ENCODE results near the gene HDAC4. TPM values are rescaled to one million over a fixed set of nuclear protein-coding genes. Genes with fewer than 3 reads are reported as not detected.

The HDAC4 gene
- total RNA-seq, 4 donors from 2014 or later, result 21.6 to 72.7 (median 35.2) TPM

DNA sequence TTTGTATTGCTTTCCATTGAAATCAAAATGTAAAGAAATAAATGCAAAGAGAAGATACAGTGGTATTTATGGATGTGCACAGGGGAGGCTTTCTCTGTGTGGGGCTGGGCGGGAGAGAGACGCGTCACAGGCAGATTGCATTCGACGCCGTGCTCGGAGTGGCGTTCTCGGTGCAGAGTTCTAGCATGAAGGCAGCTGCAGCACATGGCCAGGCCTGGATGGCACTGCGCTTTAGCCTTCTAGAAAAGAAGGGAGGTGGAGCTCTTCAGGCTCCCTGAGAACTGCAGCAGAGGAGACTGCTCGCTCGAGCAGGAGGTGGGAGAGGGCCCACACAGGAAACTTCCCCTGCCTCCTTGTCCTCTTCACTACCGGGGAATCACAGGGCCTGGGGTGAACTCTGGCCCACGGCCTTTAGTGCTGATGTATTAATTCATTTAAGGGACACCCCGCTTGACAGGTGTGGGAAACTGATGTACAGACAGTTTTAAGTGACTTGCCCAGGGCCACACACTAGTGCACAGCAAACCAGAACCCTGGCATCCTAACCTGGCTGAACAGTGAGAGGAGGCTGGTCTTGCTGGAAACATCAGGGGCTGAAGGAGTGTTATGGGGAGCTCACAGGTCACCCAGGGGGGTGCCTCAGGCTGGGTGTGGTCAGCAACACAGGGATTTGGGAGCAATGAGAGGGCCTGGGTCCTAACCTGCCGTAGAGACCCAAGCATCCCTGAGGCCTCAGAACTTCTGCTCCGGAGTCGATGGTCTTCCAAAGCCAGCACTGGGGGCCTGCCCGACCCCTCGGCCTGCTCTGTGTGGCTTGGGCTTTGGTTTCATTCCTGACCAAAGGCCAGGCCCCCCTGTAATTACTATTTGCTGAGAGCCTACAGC is 199.9 kb downstream of the HDAC4 start:
- no peaks in the 10 kb centered on the region for H3K9me3 ChIP-seq
- H3K27me3 ChIP-seq, result no peaks in the 10 kb centered on the region
- DNase-seq, result no peak
- H3K4me3 ChIP-seq, result no peak overlapping the region
- peaks cover 12 to 43% (median 14%) of the 10 kb centered on the region in 3 donors for H3K4me1 ChIP-seq
- no peak for TF ChIP-seq POLR2A (IDR thresholded peaks at IDR 0.05)
- TF ChIP-seq, protein P1, sequence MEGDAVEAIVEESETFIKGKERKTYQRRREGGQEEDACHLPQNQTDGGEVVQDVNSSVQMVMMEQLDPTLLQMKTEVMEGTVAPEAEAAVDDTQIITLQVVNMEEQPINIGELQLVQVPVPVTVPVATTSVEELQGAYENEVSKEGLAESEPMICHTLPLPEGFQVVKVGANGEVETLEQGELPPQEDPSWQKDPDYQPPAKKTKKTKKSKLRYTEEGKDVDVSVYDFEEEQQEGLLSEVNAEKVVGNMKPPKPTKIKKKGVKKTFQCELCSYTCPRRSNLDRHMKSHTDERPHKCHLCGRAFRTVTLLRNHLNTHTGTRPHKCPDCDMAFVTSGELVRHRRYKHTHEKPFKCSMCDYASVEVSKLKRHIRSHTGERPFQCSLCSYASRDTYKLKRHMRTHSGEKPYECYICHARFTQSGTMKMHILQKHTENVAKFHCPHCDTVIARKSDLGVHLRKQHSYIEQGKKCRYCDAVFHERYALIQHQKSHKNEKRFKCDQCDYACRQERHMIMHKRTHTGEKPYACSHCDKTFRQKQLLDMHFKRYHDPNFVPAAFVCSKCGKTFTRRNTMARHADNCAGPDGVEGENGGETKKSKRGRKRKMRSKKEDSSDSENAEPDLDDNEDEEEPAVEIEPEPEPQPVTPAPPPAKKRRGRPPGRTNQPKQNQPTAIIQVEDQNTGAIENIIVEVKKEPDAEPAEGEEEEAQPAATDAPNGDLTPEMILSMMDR (IDR thresholded peaks at IDR 0.05), result no peak
- WGBS, 2 donors, result 77 to 92% methylated on average over 9 to 15 of the region's 20 CpGs
- H3K36me3 ChIP-seq, result peaks cover 0 to 27% (median 0%) of the 10 kb centered on the region in 3 donors
- peak overlapping the region in 2 of 4 donors; percentile 10 to 33 for H3K27ac ChIP-seq
- intact Hi-C loops (cut with DNase I), result no loop called here

DNA sequence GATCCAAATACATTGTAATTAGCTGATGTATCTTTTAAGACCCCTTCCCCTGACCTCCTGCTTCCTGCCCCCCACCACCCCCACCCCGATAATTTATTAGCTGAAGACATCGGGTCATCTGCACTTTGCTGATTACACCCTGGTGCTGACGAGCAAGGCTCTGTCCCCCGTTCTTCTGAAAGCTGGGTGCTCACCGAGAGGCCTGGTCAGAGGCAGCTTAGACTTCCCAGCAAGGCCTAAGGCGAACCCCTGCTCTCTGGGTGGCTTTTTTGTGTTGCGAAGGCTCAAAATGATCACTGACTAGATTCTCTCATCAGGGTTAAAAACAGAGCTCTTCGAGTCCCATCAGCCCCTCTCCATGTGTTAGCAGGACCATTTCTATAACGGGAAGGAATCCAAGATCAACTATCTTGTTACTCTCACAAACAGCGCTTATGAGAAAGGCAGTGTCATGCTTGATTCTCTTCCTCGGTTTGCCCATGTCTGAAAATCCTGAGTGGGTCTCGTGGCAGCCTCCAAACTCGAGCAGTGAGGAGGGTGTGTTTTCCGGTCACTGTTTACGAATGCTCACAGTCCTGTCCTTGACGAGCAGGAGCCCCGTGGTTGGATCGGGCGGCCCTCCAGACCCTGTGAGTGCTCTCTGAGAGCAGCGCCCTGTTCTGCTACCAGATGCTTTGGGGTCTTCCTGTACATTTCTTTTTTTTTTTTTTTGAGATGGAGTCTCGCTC is 201.6 kb downstream of the HDAC4 start:
- H3K4me3 ChIP-seq, result peak overlapping the region in 2 of 4 donors; percentile 11 to 21
- peak overlapping the region; percentile 46 to 82 (median 68) for H3K27ac ChIP-seq
- TF ChIP-seq, protein P1 (IDR thresholded peaks at IDR 0.05), result no peak
- TF ChIP-seq POLR2A (IDR thresholded peaks at IDR 0.05), result no peak
- intact Hi-C loops (cut with DNase I), result no loop called here
- H3K4me1 ChIP-seq, result peaks cover 12 to 43% (median 14%) of the 10 kb centered on the region in 3 donors
- 68 to 78% methylated on average over 20 to 21 of the region's 21 CpGs for WGBS, 2 donors
- no peaks in the 10 kb centered on the region for H3K9me3 ChIP-seq
- H3K27me3 ChIP-seq, result no peaks in the 10 kb centered on the region
- H3K36me3 ChIP-seq, result peaks cover 0 to 43% (median 0%) of the 10 kb centered on the region in 3 donors
- no peak for DNase-seq

DNA sequence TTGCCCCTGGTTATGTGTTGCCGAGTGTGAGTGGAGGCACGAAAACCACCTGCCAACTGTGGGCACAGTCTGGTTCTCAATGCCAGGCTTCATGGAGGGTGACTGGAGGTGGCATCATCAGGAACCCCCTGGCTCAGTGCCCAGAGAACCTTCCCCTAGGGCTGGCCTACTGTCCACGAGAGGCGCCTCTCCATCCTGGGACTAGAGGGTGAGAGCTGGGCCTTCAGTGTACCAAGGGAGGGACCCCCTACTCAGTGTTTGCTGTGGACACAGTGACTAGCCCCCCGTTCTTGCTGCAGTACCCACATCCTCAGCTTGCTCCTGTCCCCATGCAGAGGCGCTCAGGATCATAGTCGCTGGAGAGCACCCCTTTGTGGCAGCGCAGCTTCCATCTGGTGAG is 202.6 kb downstream of the HDAC4 start:
- Histone ChIP-seq H3K27me3 (no peaks in the 10 kb centered on the region), H3K4me1 (peaks cover 12 to 39% (median 14%) of the 10 kb centered on the region in 3 donors), H3K27ac (peak overlapping the region in 2 of 4 donors; percentile 56 to 82), H3K4me3 (no peak overlapping the region), H3K36me3 (peaks cover 0 to 47% (median 0%) of the 10 kb centered on the region in 3 donors), H3K9me3 (no peaks in the 10 kb centered on the region)
- no peak for DNase-seq
- intact Hi-C loops (cut with DNase I), result no loop called here
- WGBS, 2 donors, result 87 to 92% methylated on average over 5 to 7 of the region's 8 CpGs
- TF ChIP-seq, protein P1 (IDR thresholded peaks at IDR 0.05), result no peak
- no peak for TF ChIP-seq POLR2A (IDR thresholded peaks at IDR 0.05)

DNA sequence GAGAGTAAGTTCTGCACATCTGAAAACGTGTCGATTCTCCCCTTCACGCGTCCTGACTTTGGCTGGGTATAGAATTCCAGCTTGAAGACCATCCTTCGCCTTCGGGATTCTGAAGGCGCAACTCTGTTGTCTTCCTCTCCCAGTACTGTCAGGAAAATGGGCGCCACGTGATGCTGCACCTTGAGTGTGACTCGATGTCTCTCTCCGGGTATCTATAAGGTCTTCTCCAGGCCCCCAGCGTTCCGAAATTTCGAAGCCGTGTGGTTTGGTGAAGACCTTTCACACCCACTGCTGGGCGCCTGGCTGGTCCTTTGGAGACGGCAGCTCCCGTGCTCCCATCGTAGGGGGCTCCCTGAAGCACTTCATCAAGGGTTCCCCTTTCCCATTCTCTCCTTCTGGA is 203.7 kb downstream of the HDAC4 start:
- Histone ChIP-seq H3K36me3 (peaks cover 0 to 47% (median 0%) of the 10 kb centered on the region in 3 donors), H3K4me1 (peaks cover 3 to 28% (median 9%) of the 10 kb centered on the region in 3 donors), H3K27me3 (no peaks in the 10 kb centered on the region), H3K4me3 (no peak overlapping the region), H3K27ac (no peak overlapping the region), H3K9me3 (no peaks in the 10 kb centered on the region)
- no peak for TF ChIP-seq POLR2A (IDR thresholded peaks at IDR 0.05)
- TF ChIP-seq, protein P1 (IDR thresholded peaks at IDR 0.05), result no peak
- intact Hi-C loops (cut with DNase I), result no loop called here
- no peak for DNase-seq
- 95% methylated on average over 18 to 19 of the region's 19 CpGs for WGBS, 2 donors
